ENCODE measurements around the gene PDE4D.
"Not testable (repeated sequence)": the region's sequence is repeated elsewhere in the genome, so short reads cannot be mapped to it uniquely, and the experiment has no call there.

Gene PDE4D

DNA sequence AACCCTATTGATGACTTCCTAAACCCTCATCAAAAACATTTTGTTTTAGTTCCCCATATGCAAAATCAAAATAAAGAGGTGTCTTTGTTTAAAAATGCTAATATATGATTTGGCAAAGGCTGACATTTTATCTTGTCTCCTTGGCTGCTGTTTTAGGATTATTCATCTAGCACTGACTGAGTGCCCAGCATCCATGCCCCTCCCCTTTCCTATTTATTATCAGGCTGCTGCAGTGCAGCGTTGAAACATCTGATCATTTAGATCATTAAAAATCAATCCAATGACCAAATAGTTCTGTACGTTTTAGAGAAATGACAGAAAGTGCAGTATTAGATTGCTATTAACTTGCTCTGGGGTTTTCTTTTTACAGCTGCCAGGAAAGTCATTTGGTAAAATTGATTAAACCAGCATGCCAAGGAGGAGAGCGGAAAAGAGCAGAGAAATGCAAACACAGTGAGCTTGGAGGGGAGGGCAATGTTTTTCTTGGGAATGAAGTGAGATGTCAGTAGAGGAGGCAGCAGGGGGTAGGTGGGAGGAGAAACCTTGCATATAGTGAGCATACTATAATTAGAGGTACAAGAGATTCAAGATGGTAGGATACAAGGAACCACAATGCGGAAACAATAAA lies 286.3 kb downstream of the PDE4D start:
- no peak for DNase-seq (ENCODE audit: low spot score)

GRCh38 chr5:59605915-59606314 lies 287.6 kb downstream of the PDE4D start:
- DNase-seq (ENCODE audit: low spot score), result no peak

DNA sequence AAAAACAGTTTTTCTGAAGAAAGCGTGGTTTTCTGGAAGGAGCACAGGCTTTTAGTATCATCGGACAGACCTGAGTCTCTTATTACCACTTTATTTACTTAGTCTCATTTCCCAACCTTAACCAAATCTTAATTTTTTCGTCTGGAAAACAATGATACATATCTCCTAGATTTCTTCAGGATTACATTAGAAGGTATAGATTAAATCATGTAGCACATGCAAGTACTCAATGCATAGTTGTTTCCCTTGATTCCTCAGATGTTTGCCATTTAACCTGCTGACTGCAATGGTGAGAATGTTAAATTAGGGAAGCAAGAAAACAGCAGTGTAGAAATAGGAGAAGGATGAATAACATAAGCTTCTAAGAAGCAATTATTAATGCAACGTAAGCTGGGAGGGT lies 289.4 kb downstream of the PDE4D start:
- no peak for DNase-seq (ENCODE audit: low spot score)

DNA sequence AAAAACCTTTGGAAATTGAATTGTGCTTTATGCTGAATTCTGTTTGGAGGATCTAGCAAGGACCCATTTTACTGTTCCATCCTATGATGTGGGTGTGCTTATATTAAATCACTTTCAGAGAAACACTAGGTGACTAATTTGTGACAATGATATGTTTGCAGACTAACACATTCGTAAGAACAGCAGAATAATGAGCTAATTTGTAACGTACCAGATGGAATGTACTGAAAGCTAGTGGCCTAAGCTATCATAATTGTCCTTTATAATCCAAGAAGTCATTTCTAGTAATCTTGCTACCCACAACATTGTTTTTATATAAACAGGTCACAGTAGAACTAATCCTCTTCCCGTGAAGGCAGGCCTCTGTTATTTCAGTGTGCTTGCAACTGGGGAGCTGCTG lies 292.5 kb downstream of the PDE4D start:
- no peak for DNase-seq (ENCODE audit: low spot score)

GRCh38 chr5:59600153-59600552 lies 293.4 kb downstream of the PDE4D start:
- DNase-seq (ENCODE audit: low spot score), result no peak

- no peak for DNase-seq (ENCODE audit: low spot score)
These were observed 293.8 kb downstream of the PDE4D start for GRCh38 chr5:59599729-59600128.

DNA sequence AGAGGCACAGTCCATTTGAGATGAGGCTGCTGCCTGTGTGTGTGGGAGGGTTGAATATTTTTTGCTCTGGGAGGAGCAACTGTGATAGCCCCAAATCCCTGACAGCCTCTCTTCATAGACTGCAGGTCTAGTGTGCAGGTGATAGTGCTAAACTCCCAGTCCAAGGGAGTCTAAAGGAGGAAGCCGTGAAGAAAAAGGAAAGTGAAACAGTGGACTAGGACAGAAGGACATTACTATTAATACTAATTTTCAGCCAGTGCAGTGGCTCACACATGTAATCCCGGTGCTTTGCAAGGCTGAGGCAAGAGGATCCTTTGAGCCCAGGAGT lies 295.0 kb downstream of the PDE4D start:
- no peak for DNase-seq (ENCODE audit: low spot score)

DNA sequence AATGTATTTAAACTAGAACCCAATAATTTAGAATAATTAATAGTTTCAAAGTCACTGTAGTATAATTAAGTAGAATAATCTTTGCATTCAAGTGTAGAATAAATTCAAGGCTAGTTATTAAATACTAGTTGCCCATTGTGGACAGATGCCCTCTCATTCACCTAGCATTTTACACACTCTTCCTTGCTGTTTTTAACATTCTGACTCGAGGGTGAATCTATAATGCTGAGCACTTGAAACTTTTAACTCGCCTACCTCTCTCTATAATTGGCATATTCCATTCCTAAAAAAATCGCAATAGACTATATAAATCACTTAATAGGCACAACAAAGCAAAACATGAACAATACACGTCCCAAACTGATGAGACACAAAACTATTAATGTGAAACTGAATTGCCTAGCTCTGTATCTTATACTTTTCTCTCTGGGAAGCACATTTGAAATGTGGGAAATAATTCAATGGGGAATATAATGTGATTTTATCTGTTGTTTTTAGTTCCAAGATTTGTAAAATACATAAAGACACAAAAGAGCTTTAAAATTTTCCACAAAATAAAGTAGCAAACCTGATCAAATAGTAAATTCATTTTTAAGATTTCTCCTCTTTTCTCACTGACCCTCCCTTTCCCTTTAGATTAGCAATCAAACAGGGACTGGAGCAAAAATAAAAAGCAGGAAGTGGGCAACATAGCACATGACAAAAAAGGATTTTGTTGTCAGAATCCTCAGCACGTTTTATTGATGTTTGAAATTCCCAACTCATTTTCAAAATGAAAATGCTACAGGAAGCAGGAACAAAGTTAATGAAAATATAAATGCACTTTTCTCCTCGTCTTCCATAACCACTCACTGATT lies 295.6 kb downstream of the PDE4D start:
- no peak for DNase-seq (ENCODE audit: low spot score)

- DNase-seq (ENCODE audit: low spot score), result no peak
These were observed 296.8 kb downstream of the PDE4D start for GRCh38 chr5:59596586-59597350.

- not testable (repeated sequence) for DNase-seq (ENCODE audit: low spot score)
These were observed 299.4 kb downstream of the PDE4D start for GRCh38 chr5:59594118-59594517.

- no peak for DNase-seq (ENCODE audit: low spot score)
These were observed 300.0 kb downstream of the PDE4D start for GRCh38 chr5:59593439-59594007.

- no peak for DNase-seq (ENCODE audit: low spot score)
These were observed 301.4 kb downstream of the PDE4D start for GRCh38 chr5:59592101-59592500.

- no peak for DNase-seq (ENCODE audit: low spot score)
These were observed 302.4 kb downstream of the PDE4D start for GRCh38 chr5:59591162-59591561.

- no peak for DNase-seq (ENCODE audit: low spot score)
These were observed 304.6 kb downstream of the PDE4D start for GRCh38 chr5:59588922-59589321.

- peak; percentile 47 for DNase-seq (ENCODE audit: low spot score)
These were observed 305.8 kb downstream of the PDE4D start for GRCh38 chr5:59587489-59588337.

- no peak for DNase-seq (ENCODE audit: low spot score)
These were observed 306.7 kb downstream of the PDE4D start for GRCh38 chr5:59586841-59587240.

- DNase-seq (ENCODE audit: low spot score), result no peak
These were observed 308.4 kb downstream of the PDE4D start for GRCh38 chr5:59584858-59585846.

DNA sequence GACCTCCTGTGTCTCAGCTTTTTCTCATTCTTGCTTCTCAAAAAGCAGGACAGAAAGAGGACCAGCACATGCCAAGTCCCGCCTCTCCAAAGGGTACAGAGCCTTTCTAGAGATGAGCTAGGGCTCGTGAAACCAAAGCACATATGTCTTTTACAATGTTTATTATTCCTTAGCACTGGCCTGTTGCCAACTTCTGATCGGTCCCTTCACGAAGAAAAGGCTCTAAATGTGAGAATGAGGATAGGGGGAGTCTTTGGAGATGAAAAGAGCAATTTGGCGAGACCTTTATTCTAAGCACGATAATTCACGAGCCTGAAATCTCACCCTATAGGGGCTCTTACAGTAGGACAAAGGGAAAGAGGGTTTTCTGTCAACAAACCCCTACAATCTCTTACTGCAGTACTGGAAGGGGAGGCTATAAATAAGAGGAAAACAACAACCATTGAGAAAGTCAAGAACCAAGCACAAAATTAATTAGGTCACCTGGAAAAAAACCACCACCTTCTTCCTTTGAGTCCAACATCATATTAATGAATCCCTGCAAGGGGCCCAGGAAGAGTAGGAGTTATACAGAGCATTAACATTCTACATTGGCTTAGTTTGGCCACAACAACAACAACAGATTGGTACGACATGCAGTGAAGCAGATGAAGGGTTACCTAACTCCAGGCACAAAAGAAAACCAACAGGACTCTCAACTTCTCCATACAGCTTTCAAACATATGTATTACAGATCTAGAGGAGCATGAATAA lies 309.5 kb downstream of the PDE4D start:
- no peak for DNase-seq (ENCODE audit: low spot score)

DNA sequence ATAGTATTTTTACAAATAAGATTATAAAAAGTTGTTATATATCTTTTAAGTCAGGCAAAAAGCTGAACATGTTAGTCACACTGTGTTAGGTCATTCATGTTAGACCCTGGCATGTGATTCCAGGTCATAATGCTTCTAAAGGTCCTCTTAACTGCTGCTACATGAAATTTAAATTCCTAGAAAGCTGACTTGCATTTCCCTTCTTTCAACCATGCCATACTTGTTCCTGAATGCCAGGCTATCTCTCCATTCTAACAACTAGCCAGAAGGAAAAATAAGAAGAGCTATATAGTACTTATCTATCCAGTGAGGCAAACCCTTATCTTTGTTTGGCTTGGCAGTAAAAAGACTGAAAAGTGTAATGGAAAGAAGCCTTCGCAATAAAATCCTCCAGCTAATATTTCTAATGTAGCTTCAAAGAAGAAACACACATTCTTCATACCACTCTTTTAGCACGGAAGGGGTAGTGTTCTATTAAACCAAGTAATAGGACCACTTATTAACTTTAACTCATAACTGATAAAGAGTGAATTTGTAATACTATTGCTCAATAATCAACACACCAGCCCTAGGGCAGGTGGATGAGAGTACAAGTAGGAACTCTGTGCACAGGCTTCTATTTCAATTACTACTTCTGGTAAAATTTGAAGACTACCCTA lies 310.2 kb downstream of the PDE4D start:
- no peak for DNase-seq (ENCODE audit: low spot score)
